ENCODE data around the gene NASP. TPM values are rescaled to one million over a fixed set of nuclear protein-coding genes. Genes with fewer than 3 reads are reported as not detected.

The NASP gene
- total and polyA plus RNA-seq, 2 donors (not counting 3 experiments of a cell fraction or from before 2014, with no cell fraction given): 101 to 149 TPM

- H3K27me3 ChIP-seq (ENCODE audit: control insufficient read depth in 2 of 2, insufficient read depth in 2 of 2, low read length in 2 of 2): no peaks in the 10 kb centered on the region
- no peak overlapping the region for H3K4me3 ChIP-seq (replicated peaks in 1 of 3; ENCODE audit: insufficient read depth in 1 of 3, low read depth in 1 of 3, low read length in 3 of 3)
- peaks cover 25% of the 10 kb centered on the region for H3K4me1 ChIP-seq (ENCODE audit: control insufficient read depth, extremely low read depth, insufficient read depth, low read length)
- intact Hi-C loops (cut with micrococcal nuclease) (no loop called here), dilution Hi-C loops (cut with MboI; ENCODE audit: extremely low pct_ligation_motif_present, low sequenced_read_pairs) (no loop called here)
- no TSS peak for BruUV-seq (replicated peaks)
- no peaks in the 10 kb centered on the region for H3K9me1 ChIP-seq (replicated peaks; ENCODE audit: control insufficient read depth, extremely low read depth, insufficient read depth, low read length)
- ChIA-PET POLR2A (no interaction called here), CTCF (interaction anchor here (0.9 to 1.3 kb wide), 4 partner anchors 8 to 25 kb away, joined by 3 read pairs; no protein-coding TSS in a partner anchor)
- no peak overlapping the region for H3K27ac ChIP-seq (ENCODE audit: insufficient read depth, low read depth, low read length)
- peaks cover 0 to 3% of the 10 kb centered on the region in 2 experiments for H3K36me3 ChIP-seq (ENCODE audit: control insufficient read depth in 2 of 2, extremely low read depth in 1 of 2, insufficient read depth in 2 of 2, low read length in 2 of 2)
- H3K9ac ChIP-seq (replicated peaks; ENCODE audit: extremely low read depth, insufficient read depth, low read length): no peak overlapping the region
- H2AFZ ChIP-seq (ENCODE audit: low read depth, low read length): no peak overlapping the region
- H4K20me1 ChIP-seq (replicated peaks; ENCODE audit: control insufficient read depth, extremely low read depth, insufficient read depth, low read length): no peaks in the 10 kb centered on the region
- DNase-seq (ENCODE audit: low read depth, low spot score) (no peak), FAIRE-seq (no peak)
- peaks cover 21% of the 10 kb centered on the region for H3K79me2 ChIP-seq (ENCODE audit: control insufficient read depth, insufficient read depth, low read length)
- H3K4me2 ChIP-seq (ENCODE audit: insufficient read depth, low read length): no peak overlapping the region
- H3K9me3 ChIP-seq (replicated peaks; ENCODE audit: control insufficient read depth, insufficient read depth, low read length): no peaks in the 10 kb centered on the region
- TF ChIP-seq JUN (IDR thresholded peaks at IDR 0.05; ENCODE audit: borderline replicate concordance, insufficient read depth, insufficient read length, low read depth) (no peak), CTCF (IDR thresholded peaks at IDR 0.05; ENCODE audit: extremely low read depth in 1 of 2, insufficient read depth in 1 of 2, low read depth in 1 of 2, low read length in 2 of 2) (no peak), POLR2AphosphoS5 (IDR thresholded peaks at IDR 0.05; ENCODE audit: insufficient read depth, low read depth, low read length) (no peak), MYC (IDR thresholded peaks at IDR 0.05; ENCODE audit: low read depth, low read length) (no peak), FOS (IDR thresholded peaks at IDR 0.05; ENCODE audit: borderline replicate concordance, insufficient read depth, low read length) (no peak), GATA2 (IDR thresholded peaks at IDR 0.05; ENCODE audit: insufficient read depth, insufficient read length, low read depth, low read length) (no peak), MAX (IDR thresholded peaks at IDR 0.05; ENCODE audit: insufficient read depth, insufficient read length) (no peak), EZH2 (IDR thresholded peaks at IDR 0.05; ENCODE audit: borderline replicate concordance, low read depth, low read length, severe bottlenecking) (no peak), POLR2A (IDR thresholded peaks at IDR 0.05; ENCODE audit: low read depth, low read length) (no peak)
These were observed 20.4 kb downstream of the NASP start for GRCh38 chr1:45604239-45604638.

Measured in endothelial cell of umbilical vein (primary cell).